Right lobe of liver (tissue), 6 donors: Measurements from ENCODE around the gene WDR83. TPM values are rescaled to one million over a fixed set of nuclear protein-coding genes. Genes with fewer than 3 reads are reported as not detected.

Experiments
- ATAC-seq, 4 donors: fragments of 200-7000 bp; cut with Tn5 transposase; one replicate each; pipeline ENCODE4 v1.9.1; 2020; ENCODE audit warnings: mild to moderate bottlenecking in 4 of 4, moderate library complexity in 4 of 4
- DNase-seq, 3 donors: peaks; one replicate each; pipeline ENCODE4 v3.0.0-alpha.2; 2020
- H3K27ac ChIP-seq, 3 donors: fragments of 200-600 bp; one replicate each; pipeline ENCODE4 v1.8.0; 2022
- H3K27me3 ChIP-seq, 2 donors: fragments of 200-600 bp; one replicate each; pipeline ENCODE4 v1.8.0; 2022
- H3K36me3 ChIP-seq, 4 donors: fragments of 200-600 bp; sonication (generic) in 1 of 4; one replicate each; pipeline versions ENCODE4 v1.5.1 to v1.8.0; 2017 to 2022; ENCODE audit warnings: control low read depth in 1 of 4
- H3K4me1 ChIP-seq, 4 donors: fragments of 200-600 bp; sonication (generic) in 1 of 4; one replicate each; pipeline versions ENCODE4 v1.5.1 to v1.8.0; 2017 to 2022; ENCODE audit warnings: control low read depth in 1 of 4
- H3K4me3 ChIP-seq, 3 donors: fragments of 200-600 bp; one replicate each; pipeline ENCODE4 v1.8.0; 2022
- H3K9me3 ChIP-seq, 4 donors: fragments of 200-600 bp; sonication (generic) in 1 of 4; one replicate each; pipeline versions ENCODE4 v1.5.1 to v1.8.0; 2017 to 2022; ENCODE audit warnings: control low read depth in 1 of 4
- POLR2A ChIP-seq: fragments of 450-650 bp; IDR thresholded peaks from one replicate; pipeline ENCODE4 v1.6.1; 2017; ENCODE audit warnings: antibody characterized with exemption, mild to moderate bottlenecking
- WGBS: methylation state at CpG from one replicate; pipeline ENCODE4 v1.1.6; 2018; ENCODE audit warnings: low coverage, low lambda C conversion rate; ENCODE audit not compliant: insufficient coverage; ENCODE audit errors: missing lambda C conversion rate; 5-methylcytosine and 5-hydroxymethylcytosine counted together
- intact Hi-C, 2 donors: fragments of 100-400 bp; cut with DNase I; formaldehyde crosslinking; loops; one replicate each; pipeline versions ENCODE4 v1.11.2 to v1.14.1; 2022
- total RNA-seq, 6 experiments: library from RNA; depleted of rRNA in 2 of 6; stranded (reverse); fragments of >200 nt in 2 of 6; fragmentation: NEBNext Ultra II Directional in 3 of 6; extraction: Animal tissue kit (Norgen Biotek cat#: 25700) in 3 of 6; gene quantifications; one replicate each; pipeline versions ENCODE4 v1.1.0 to v1.2.4, GENCODE V29; 2016 to 2023
- TF ChIP-seq, protein P1 (sequence below), 4 donors: fragments of 200-600 bp in 3 of 4; fragments of 450-650 bp in 1 of 4; IDR thresholded peaks; one replicate each; pipeline versions ENCODE4 v1.5.1 to v1.8.0; 2016 to 2022; ENCODE audit warnings: antibody characterized with exemption in 4 of 4, mild to moderate bottlenecking in 2 of 4
- donor health status: DM: no; HTN: yes; CAD: no.
- donor health status: DM: no; HTN: no; CAD: no.
- donor health status: DM: no; HTN: no; CAD: no.
- donor health status: DM: no; HTN: yes; CAD: no.
- donor health status: DM: no; HTN: yes; CAD: no.

Gene WDR83
- total RNA-seq, 6 experiments from 2014 or later: 2.5 to 6.2 (median 4.2) TPM

DNA sequence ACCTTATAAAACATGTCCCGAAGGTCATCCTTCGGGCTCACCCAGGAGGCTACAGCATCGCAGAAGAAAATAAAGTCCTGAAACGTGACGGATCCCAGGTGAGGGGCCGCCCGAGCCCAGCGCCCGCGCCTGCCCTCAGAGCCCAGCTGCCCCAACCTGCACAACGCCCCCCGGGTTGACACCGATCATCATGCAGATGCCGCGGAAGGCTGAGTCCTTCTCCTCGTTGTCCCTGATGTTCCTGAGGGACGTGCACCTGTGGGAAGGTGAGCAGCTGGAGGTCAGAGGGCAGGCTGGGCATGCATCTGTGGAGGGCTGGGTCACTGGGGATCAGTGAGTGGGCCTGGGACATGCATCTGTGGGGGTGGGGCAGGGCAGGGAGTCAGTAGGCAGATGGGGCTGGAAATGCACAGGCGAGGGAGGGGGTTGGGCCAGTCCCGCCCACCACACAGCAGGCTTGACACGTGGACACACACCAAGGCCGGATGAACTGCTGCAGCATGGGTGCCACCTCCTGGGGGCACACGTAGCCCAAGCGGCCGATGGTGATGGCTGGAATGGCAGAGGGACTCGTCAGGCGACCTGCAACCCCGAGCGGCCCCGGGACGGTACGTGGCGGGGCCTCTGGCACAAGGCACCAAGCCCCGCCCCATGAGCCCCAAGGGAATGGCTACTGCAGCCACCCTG is 35.1 kb downstream of the WDR83 start:
- H3K4me3 ChIP-seq: no peak overlapping the region
- ATAC-seq (peak in 1 of 4 donors; percentile 7), DNase-seq (no peak)
- H3K27ac ChIP-seq: no peak overlapping the region
- TF ChIP-seq, protein P1, sequence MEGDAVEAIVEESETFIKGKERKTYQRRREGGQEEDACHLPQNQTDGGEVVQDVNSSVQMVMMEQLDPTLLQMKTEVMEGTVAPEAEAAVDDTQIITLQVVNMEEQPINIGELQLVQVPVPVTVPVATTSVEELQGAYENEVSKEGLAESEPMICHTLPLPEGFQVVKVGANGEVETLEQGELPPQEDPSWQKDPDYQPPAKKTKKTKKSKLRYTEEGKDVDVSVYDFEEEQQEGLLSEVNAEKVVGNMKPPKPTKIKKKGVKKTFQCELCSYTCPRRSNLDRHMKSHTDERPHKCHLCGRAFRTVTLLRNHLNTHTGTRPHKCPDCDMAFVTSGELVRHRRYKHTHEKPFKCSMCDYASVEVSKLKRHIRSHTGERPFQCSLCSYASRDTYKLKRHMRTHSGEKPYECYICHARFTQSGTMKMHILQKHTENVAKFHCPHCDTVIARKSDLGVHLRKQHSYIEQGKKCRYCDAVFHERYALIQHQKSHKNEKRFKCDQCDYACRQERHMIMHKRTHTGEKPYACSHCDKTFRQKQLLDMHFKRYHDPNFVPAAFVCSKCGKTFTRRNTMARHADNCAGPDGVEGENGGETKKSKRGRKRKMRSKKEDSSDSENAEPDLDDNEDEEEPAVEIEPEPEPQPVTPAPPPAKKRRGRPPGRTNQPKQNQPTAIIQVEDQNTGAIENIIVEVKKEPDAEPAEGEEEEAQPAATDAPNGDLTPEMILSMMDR (IDR thresholded peaks at IDR 0.05): no peak
- TF ChIP-seq POLR2A: no peak
- H3K4me1 ChIP-seq: peaks cover 0 to 4% (median 0%) of the 10 kb centered on the region in 4 donors
- peaks cover 0 to 58% (median 28%) of the 10 kb centered on the region in 4 donors for H3K36me3 ChIP-seq
- H3K9me3 ChIP-seq: no peaks in the 10 kb centered on the region
- H3K27me3 ChIP-seq: no peaks in the 10 kb centered on the region
- intact Hi-C loops: loop anchor here in 1 of 2 donors (10.0 kb wide), 1 partner anchor 53 kb away; the partner anchor contains the start of gene BEST2
- 93% methylated on average over 14 of the region's 33 CpGs for WGBS

DNA sequence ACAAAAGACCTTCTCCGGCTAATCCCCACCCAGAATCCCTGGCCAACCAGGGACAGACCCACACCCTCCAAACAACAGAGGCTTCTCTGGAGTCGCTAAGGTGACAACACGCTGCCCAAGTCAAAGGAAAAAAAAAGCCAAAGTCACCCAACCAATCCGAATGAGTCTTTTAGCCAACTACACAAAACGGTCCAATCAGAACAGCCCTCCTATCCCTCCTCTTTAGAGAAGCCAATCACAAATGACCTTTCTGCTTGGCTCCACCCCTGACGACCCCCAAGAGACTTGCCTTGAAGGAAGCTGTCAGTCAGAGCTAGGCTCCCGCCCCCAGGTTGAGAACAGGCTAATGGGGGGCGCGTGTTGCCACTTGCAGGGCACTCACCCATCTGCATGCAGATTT is 36.4 kb downstream of the WDR83 start:
- Histone ChIP-seq H3K27me3 (no peaks in the 10 kb centered on the region), H3K27ac (no peak overlapping the region), H3K4me1 (no peaks in the 10 kb centered on the region), H3K36me3 (peaks cover 0 to 66% (median 31%) of the 10 kb centered on the region in 4 donors), H3K9me3 (no peaks in the 10 kb centered on the region), H3K4me3 (no peak overlapping the region)
- no peak for DNase-seq
- intact Hi-C loops: loop anchor here in 1 of 2 donors (10.0 kb wide), 1 partner anchor 52 kb away; the partner anchor contains the start of gene BEST2
- ATAC-seq: peak in 1 of 4 donors; percentile 9
- 79% methylated on average over 4 of the region's 9 CpGs for WGBS
- no peak for TF ChIP-seq POLR2A
- TF ChIP-seq, protein P1 (IDR thresholded peaks at IDR 0.05): no peak

DNA sequence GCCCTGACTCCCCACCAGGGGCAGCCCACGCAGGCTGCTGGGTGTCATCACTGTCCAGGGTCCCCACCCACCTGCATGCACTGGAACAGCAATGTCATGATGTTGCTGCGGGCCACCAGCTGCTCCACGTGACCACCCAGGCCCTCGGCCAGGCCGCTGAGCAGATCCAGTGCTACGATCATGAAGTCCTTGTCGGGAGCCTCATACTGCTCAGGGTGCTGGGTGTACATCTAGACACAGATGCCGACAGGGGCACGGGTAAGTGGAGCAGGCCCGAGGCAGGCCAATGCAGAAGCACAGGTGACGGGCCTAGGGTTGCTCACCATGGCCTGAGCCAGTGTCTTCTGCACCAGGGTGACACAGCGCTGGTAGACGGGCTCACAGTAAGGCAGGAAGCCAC is 38.6 kb downstream of the WDR83 start:
- Histone ChIP-seq H3K4me1 (no peaks in the 10 kb centered on the region), H3K27ac (no peak overlapping the region), H3K36me3 (peaks cover under 1 to 82% (median 38%) of the 10 kb centered on the region in 4 donors), H3K27me3 (no peaks in the 10 kb centered on the region), H3K9me3 (no peaks in the 10 kb centered on the region), H3K4me3 (no peak overlapping the region)
- intact Hi-C loops: loop anchor here in 1 of 2 donors (10.0 kb wide), 1 partner anchor 50 kb away; the partner anchor contains the start of gene BEST2
- TF ChIP-seq, protein P1 (IDR thresholded peaks at IDR 0.05): no peak
- no peak for TF ChIP-seq POLR2A
- DNase-seq (no peak), ATAC-seq (peak in 1 of 4 donors; percentile 8)
- WGBS: 100% methylated on average over 1 of the region's 13 CpGs

DNA sequence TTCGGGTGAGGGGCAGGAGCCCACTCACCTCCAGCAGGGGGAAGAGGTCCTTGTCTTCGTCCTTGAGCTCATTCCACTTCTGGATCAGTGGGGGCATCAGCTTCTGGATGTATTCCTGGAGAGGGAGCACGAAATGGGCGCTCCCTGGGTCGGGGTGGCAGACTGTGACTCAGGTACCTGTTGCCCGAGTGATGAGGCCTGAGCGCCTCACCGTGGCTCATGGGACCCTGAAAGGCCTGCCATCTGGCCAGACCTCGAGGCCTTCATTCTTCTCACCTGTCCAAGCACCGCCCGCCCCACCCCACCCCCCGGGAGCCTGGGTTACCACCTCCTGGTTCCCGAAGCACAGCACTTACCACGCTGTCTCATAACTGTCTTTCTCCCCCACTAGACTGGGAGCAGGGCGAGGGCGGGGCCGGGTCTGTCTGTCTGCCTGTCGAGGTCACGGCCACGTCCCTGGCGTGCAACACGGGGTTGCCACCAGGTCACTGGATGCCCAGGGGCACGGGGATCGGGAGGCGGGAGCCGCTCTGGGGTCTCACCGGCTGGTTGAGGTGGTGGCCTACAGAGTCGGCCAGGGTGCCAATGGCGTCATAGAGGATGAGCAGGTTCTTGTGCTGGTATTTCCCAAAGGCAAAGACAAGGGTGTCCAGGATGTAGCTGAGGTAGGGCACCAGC is 39.2 kb downstream of the WDR83 start:
- TF ChIP-seq POLR2A: no peak
- TF ChIP-seq, protein P1 (IDR thresholded peaks at IDR 0.05): no peak
- Histone ChIP-seq H3K27me3 (no peaks in the 10 kb centered on the region), H3K36me3 (peaks cover 6 to 85% (median 40%) of the 10 kb centered on the region in 4 donors), H3K9me3 (no peaks in the 10 kb centered on the region), H3K27ac (no peak overlapping the region), H3K4me3 (no peak overlapping the region), H3K4me1 (no peaks in the 10 kb centered on the region)
- DNase-seq (no peak), ATAC-seq (no peak)
- intact Hi-C loops: loop anchor here in 1 of 2 donors (10.0 kb wide), 1 partner anchor 49 kb away; the partner anchor contains the start of gene BEST2
- WGBS: 90% methylated on average over 2 of the region's 29 CpGs
